OCI-LY3 (cell line): ENCODE measurements around the gene CLPTM1.
"Not testable (repeated sequence)": the region's sequence is repeated elsewhere in the genome, so short reads cannot be mapped to it uniquely, and the experiment has no call there.

Experiments
- H2AFZ ChIP-seq: fragments of 200-600, 300-600 bp; shearing (Covaris generic); 2 replicates; pipeline ENCODE4 v1.6.0; 2014; ENCODE audit warnings: antibody characterized with exemption, low read depth, low read length
- H3K27ac ChIP-seq: fragments of 200-600, 300-600 bp; sonication (generic); 2 replicates; pipeline ENCODE4 v1.5.1; 2014; ENCODE audit warnings: mild to moderate bottlenecking, low read length, moderate library complexity, mixed read lengths
- H3K27me3 ChIP-seq: fragments of 200-600, 300-600 bp; sonication (generic); 2 replicates; pipeline ENCODE4 v1.6.1; 2014; ENCODE audit warnings: low read depth, low read length, mixed read lengths
- H3K36me3 ChIP-seq: fragments of 200-600, 300-600 bp; sonication (generic); replicated peaks from 2 replicates; pipeline ENCODE3; 2014; ENCODE audit warnings: low read depth, low read length, mixed read lengths
- H3K4me1 ChIP-seq: fragments of 300-600, 200-600 bp; sonication (generic); 2 replicates; pipeline ENCODE4 v1.6.1; 2014; ENCODE audit warnings: low read length, mixed read lengths
- H3K4me2 ChIP-seq: fragments of 200-600, 300-600 bp; sonication (generic); 2 replicates; pipeline ENCODE4 v1.6.1; 2014; ENCODE audit warnings: low read length, mixed read lengths
- H3K4me3 ChIP-seq: fragments of 300-600, 200-600 bp; sonication (generic); 2 replicates; pipeline ENCODE4 v1.5.1; 2014; ENCODE audit warnings: antibody characterized with exemption, mild to moderate bottlenecking, low read length, moderate library complexity
- H3K79me2 ChIP-seq: fragments of 300-600, 200-600 bp; shearing (Covaris generic); 2 replicates; pipeline ENCODE4 v1.6.1; 2014; ENCODE audit warnings: mild to moderate bottlenecking, low read length, mixed read lengths
- H3K9ac ChIP-seq: fragments of 300-600, 200-600 bp; shearing (Covaris generic); 2 replicates; pipeline ENCODE4 v1.6.0; 2014; ENCODE audit warnings: mild to moderate bottlenecking, low read length, moderate library complexity
- H3K9me3 ChIP-seq: fragments of 200-600, 300-600 bp; shearing (Covaris generic); 2 replicates; pipeline ENCODE4 v1.6.1; 2014; ENCODE audit warnings: low read length, mixed read lengths; ENCODE audit not compliant: insufficient read depth
- H4K20me1 ChIP-seq: fragments of 200-600, 300-600 bp; sonication (generic); 2 replicates; pipeline ENCODE4 v1.6.1; 2016; ENCODE audit warnings: low read length, mixed read lengths; ENCODE audit not compliant: insufficient read depth
- CTCF ChIP-seq: fragments of 200-600, 300-600 bp; sonication (generic); IDR thresholded peaks from 2 replicates; pipeline ENCODE4 v1.5.1; 2014; ENCODE audit warnings: antibody characterized with exemption, low read length, low read depth
- EZH2phosphoT487 ChIP-seq: fragments of 200-600 bp; shearing (Covaris generic); IDR thresholded peaks from 2 replicates; pipeline ENCODE4 v1.6.1; 2018; ENCODE audit warnings: antibody characterized with exemption, mixed run types, low read depth

CLPTM1 gene

GRCh38 chr19:45000665-45001064 lies 45.5 kb downstream of the CLPTM1 start:
- Histone ChIP-seq H3K27ac (peak overlapping the region; percentile 24; the same call in 1 of the 2 replicates), H3K4me1 (peaks cover 10% of the 10 kb centered on the region), H4K20me1 (peaks cover 13% of the 10 kb centered on the region), H3K4me2 (peak overlapping the region; percentile 89), H3K9ac (peak overlapping the region; percentile 65), H2AFZ (peak overlapping the region; percentile 75; the same call in 1 of the 2 replicates), H3K79me2 (peaks cover 33% of the 10 kb centered on the region), H3K4me3 (peak overlapping the region; percentile 78), H3K36me3 (peaks cover 19% of the 10 kb centered on the region)
- not testable (repeated sequence) for H3K27me3 ChIP-seq, H3K9me3 ChIP-seq

GRCh38 chr19:45001087-45001739 lies 46.0 kb downstream of the CLPTM1 start, which contains the start of gene RELB:
RELB (plus strand) TSS chr19:45001464; CDS start chr19:45001580, 116 bp downstream.
- TF ChIP-seq EZH2phosphoT487 (no peak), CTCF (no peak)
- Histone ChIP-seq H3K4me2 (peak within 1 kb of the TSS; percentile 89), H3K79me2 (peaks cover 38% of the 10 kb centered on the region), H3K4me3 (peak within 1 kb of the TSS; percentile 91), H2AFZ (peak within 1 kb of the TSS; percentile 75; the same call in 1 of the 2 replicates), H3K9ac (peak within 1 kb of the TSS; percentile 99), H3K27me3 (no peaks in the 10 kb centered on the region), H3K4me1 (peaks cover 10% of the 10 kb centered on the region), H3K9me3 (no peaks in the 10 kb centered on the region), H3K27ac (peak within 1 kb of the TSS; percentile 93), H4K20me1 (peaks cover 13% of the 10 kb centered on the region), H3K36me3 (peaks cover 24% of the 10 kb centered on the region)

- Histone ChIP-seq H3K27ac (no peak overlapping the region), H3K4me2 (no peak overlapping the region), H3K9ac (no peak overlapping the region), H3K79me2 (peaks cover 51% of the 10 kb centered on the region), H4K20me1 (peaks cover 18% of the 10 kb centered on the region), H3K4me1 (peaks cover 15% of the 10 kb centered on the region), H3K4me3 (no peak overlapping the region), H3K9me3 (no peaks in the 10 kb centered on the region), H2AFZ (no peak overlapping the region), H3K27me3 (no peaks in the 10 kb centered on the region), H3K36me3 (peaks cover 38% of the 10 kb centered on the region)
- TF ChIP-seq CTCF (no peak), EZH2phosphoT487 (no peak)
Observed at GRCh38 chr19:45003485-45003884, 48.3 kb downstream of the CLPTM1 start.

GRCh38 chr19:45005787-45006186 lies 50.6 kb downstream of the CLPTM1 start:
- Histone ChIP-seq H3K4me2 (no peak overlapping the region), H4K20me1 (peaks cover 18% of the 10 kb centered on the region), H3K4me1 (peaks cover 13% of the 10 kb centered on the region), H3K9ac (no peak overlapping the region), H2AFZ (no peak overlapping the region), H3K4me3 (no peak overlapping the region), H3K36me3 (peaks cover 47% of the 10 kb centered on the region), H3K9me3 (no peaks in the 10 kb centered on the region), H3K27me3 (no peaks in the 10 kb centered on the region), H3K27ac (no peak overlapping the region), H3K79me2 (peaks cover 55% of the 10 kb centered on the region)
- TF ChIP-seq EZH2phosphoT487, result no peak
- TF ChIP-seq CTCF, result no peak
